Prostate gland (tissue), 2 donors: ENCODE measurements around the gene RAB9B. TPM values are rescaled to one million over a fixed set of nuclear protein-coding genes. Genes with fewer than 3 reads are reported as not detected.
A peak's percentile ranks its signal among the peaks of the same experiment; 100 is the strongest.

ENCODE experiments used
- DNase-seq: peaks from one replicate; pipeline ENCODE4 v3.0.0-alpha.2; 2019; ENCODE audit warnings: low spot score
- H3K27ac ChIP-seq, 2 donors: fragments of 200-600 bp; sonication (generic); 2 replicates each; pipeline ENCODE4 v1.5.1; 2017 to 2019
- H3K27me3 ChIP-seq: fragments of 200-600 bp; sonication (generic); replicated peaks from 2 replicates; pipeline ENCODE4 v1.5.1; 2019; ENCODE audit not compliant: insufficient read depth
- H3K36me3 ChIP-seq, 2 donors: fragments of 200-600 bp; sonication (generic); 1 replicate in 1 of 2; 2 replicates in 1 of 2; pipeline versions ENCODE4 v1.5.1 to v1.8.1; 2017 to 2019
- H3K4me1 ChIP-seq: fragments of 200-600 bp; sonication (generic); replicated peaks from 2 replicates; pipeline ENCODE4 v1.5.1; 2019
- H3K4me3 ChIP-seq, 2 donors: fragments of 200-600 bp; sonication (generic); 2 replicates each; pipeline ENCODE4 v1.5.1; 2017 to 2019
- H3K9me3 ChIP-seq: fragments of 200-600 bp; sonication (generic); 2 replicates; pipeline ENCODE4 v1.5.1; 2017
- POLR2A ChIP-seq: fragments of 450-650 bp; IDR thresholded peaks from one replicate; pipeline ENCODE4 v1.6.1; 2016; ENCODE audit warnings: antibody characterized with exemption, mild to moderate bottlenecking
- POLR2AphosphoS5 ChIP-seq: sonication (generic); formaldehyde crosslinking; IDR thresholded peaks from one replicate; pipeline ENCODE4 v1.6.1; 2017; ENCODE audit warnings: antibody characterized with exemption
- WGBS: methylation state at CpG from one replicate; pipeline ENCODE4 v1.1.5; 2018; 5-methylcytosine and 5-hydroxymethylcytosine counted together
- intact Hi-C: fragments of 100-400 bp; cut with DNase I; formaldehyde crosslinking; loops from one replicate; pipeline ENCODE4 v1.14.2; 2022
- total RNA-seq, 2 donors: library from RNA; depleted of rRNA; stranded (reverse); fragments of >200 nt; gene quantifications; one replicate each; pipeline ENCODE4 v1.1.0, GENCODE V29; 2016
- TF ChIP-seq, protein P1 (sequence below), 4 experiments: fragments of 200-600 bp in 2 of 4; fragments of 450-650 bp in 2 of 4; sonication (generic) in 2 of 4; IDR thresholded peaks; 1 replicate in 3 of 4; 2 replicates in 1 of 4; pipeline ENCODE4 v1.5.1; 2016 to 2019; ENCODE audit warnings: antibody characterized with exemption in 4 of 4, mild to moderate bottlenecking in 2 of 4, moderate library complexity in 2 of 4

The RAB9B gene, protein sequence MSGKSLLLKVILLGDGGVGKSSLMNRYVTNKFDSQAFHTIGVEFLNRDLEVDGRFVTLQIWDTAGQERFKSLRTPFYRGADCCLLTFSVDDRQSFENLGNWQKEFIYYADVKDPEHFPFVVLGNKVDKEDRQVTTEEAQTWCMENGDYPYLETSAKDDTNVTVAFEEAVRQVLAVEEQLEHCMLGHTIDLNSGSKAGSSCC
- total RNA-seq, result 1 to 10 TPM; 2.8 to 4.5 TPM

DNA sequence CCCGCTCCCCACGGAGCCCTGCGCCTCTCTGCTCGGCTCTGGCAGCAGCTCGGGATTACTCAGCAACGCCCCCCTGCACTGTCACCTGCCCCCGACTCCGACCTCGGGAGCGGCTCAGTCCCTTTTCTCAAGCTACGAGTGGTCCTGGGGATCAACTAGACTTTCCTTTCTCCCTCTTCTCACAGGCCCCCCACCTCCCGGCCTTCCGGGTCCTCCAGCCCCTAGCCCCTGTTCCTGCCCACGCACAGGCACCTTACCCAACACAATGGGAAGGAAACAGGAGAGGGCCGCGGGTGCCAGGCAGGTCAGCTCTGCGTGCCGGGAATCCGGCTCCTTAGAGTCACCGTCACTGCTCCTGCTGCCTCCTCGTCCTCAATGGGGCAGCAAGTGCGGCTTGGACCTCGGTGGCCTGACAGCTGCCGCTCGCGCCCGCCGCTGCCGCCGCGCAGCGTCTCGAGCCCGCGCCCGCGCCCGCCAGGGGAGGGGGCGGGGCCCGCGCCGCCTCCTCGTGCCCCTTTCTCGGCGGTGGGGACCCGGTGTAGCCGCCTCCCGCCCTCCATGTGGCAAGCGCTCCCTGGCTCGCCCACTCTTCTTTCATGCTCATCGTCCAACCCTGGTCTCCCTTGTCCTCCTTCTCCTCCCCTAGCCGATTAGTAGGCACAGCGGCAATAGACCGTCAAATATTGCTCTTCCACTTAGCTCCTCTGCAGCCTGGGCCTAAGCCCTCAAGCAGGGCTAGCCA, at the start of gene RAB9B:
RAB9B (minus strand) TSS at position 455 of the 742 bp plus-strand sequence. CDS start 6,473 bp downstream, outside the sequence.
- TF ChIP-seq POLR2AphosphoS5, result no peak
- TF ChIP-seq, protein P1, sequence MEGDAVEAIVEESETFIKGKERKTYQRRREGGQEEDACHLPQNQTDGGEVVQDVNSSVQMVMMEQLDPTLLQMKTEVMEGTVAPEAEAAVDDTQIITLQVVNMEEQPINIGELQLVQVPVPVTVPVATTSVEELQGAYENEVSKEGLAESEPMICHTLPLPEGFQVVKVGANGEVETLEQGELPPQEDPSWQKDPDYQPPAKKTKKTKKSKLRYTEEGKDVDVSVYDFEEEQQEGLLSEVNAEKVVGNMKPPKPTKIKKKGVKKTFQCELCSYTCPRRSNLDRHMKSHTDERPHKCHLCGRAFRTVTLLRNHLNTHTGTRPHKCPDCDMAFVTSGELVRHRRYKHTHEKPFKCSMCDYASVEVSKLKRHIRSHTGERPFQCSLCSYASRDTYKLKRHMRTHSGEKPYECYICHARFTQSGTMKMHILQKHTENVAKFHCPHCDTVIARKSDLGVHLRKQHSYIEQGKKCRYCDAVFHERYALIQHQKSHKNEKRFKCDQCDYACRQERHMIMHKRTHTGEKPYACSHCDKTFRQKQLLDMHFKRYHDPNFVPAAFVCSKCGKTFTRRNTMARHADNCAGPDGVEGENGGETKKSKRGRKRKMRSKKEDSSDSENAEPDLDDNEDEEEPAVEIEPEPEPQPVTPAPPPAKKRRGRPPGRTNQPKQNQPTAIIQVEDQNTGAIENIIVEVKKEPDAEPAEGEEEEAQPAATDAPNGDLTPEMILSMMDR (IDR thresholded peaks at IDR 0.05), result no peak
- no peaks in the 10 kb centered on the region for H3K9me3 ChIP-seq
- no peaks in the 10 kb centered on the region for H3K36me3 ChIP-seq
- peak within 1 kb of the TSS; percentile 48 to 50 for H3K4me3 ChIP-seq
- DNase-seq, result peak; percentile 47
- H3K27me3 ChIP-seq, result no peaks in the 10 kb centered on the region
- WGBS, result 0% methylated on average over 32 of the region's 54 CpGs
- peak within 1 kb of the TSS; percentile 69 to 72 for H3K27ac ChIP-seq
- intact Hi-C loops, result no loop called here
- no peaks in the 10 kb centered on the region for H3K4me1 ChIP-seq

DNA sequence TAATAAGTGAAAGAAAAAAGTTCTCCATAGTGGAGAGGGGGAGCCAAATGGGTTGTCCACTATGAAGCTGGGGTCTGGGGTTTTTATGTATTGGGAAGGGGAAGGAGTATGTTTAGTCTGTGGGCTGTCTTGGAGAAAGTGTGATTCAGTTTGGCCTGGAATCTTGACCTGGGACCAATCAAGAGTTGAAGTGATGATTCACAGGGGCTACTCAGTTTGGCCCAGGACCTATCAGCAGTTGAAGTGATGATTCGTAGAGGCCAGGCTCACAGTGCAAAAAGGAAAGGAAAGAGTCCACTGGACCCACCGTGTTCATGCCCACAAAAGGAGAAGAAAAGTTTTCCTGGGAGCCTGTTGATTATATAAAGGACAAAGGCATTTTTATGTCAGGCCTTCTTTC, 47.3 kb upstream of the RAB9B start:
- H3K9me3 ChIP-seq, result no peaks in the 10 kb centered on the region
- WGBS, result 90% methylated on average over 2 of the region's 2 CpGs
- intact Hi-C loops, result no loop called here
- no peaks in the 10 kb centered on the region for H3K27me3 ChIP-seq
- H3K36me3 ChIP-seq, result no peaks in the 10 kb centered on the region
- no peak for DNase-seq
- TF ChIP-seq POLR2A (no peak), POLR2AphosphoS5 (no peak)
- TF ChIP-seq, protein P1 (IDR thresholded peaks at IDR 0.05), result no peak
- no peak overlapping the region for H3K4me3 ChIP-seq
- no peaks in the 10 kb centered on the region for H3K4me1 ChIP-seq
- H3K27ac ChIP-seq, result no peak overlapping the region

DNA sequence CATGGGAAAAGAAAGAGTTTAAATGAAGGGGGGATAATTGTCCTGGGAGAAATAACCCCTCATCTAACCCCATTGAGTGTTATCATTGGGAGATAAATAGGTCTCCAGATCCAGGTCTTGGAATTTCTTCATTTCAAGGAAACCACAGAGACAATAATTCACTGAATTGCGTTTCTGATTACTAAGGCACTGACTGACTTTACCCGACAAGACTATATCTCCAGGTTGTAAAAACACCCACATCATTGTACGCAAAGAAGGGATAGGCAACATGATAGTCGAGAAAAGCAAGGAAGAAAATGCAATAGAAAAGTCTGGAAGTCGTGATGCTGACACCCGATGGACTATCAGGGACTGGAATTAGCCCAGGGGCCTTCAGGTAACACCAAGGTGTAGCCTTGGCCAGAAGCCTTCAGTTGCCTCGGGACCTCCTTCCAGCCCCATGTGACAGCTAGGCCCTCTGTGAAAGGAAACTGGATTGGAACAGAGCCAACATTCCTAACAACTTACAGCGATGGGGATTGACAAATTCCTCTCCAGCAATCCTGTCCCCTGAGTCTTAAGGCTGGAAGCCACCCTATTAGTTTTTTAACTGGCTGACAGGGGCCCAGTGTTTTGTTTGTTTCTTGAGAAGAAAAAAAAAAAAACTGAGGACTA, 46.5 kb upstream of the RAB9B start:
- H3K9me3 ChIP-seq, result no peaks in the 10 kb centered on the region
- intact Hi-C loops, result no loop called here
- no peak overlapping the region for H3K4me3 ChIP-seq
- no peak overlapping the region for H3K27ac ChIP-seq
- TF ChIP-seq, protein P1 (IDR thresholded peaks at IDR 0.05), result no peak
- TF ChIP-seq POLR2A (no peak), POLR2AphosphoS5 (no peak)
- 59% methylated on average over 8 of the region's 8 CpGs for WGBS
- H3K27me3 ChIP-seq, result no peaks in the 10 kb centered on the region
- no peaks in the 10 kb centered on the region for H3K36me3 ChIP-seq
- H3K4me1 ChIP-seq, result no peaks in the 10 kb centered on the region
- DNase-seq, result no peak

DNA sequence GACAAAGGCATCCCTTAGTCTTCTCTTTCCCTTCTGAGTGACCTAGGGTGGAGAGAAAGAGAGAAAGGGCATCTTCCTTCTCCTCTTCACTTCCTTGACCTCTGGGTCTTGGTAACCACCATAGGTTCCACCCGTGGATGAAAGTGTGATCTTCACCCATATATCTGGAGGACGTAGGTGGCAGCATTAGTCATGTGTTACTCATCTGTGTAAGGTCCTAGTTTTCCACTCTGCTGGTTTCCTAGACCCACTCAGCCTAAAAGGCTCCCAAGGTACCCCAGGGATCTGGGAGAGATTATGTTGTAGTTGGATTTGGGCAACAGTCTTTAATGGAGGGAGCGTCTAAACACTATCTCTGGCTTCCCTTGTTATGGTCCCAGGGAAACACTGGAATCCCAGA, 45.5 kb upstream of the RAB9B start:
- Histone ChIP-seq H3K4me1 (no peaks in the 10 kb centered on the region), H3K36me3 (no peaks in the 10 kb centered on the region), H3K4me3 (no peak overlapping the region), H3K27ac (no peak overlapping the region), H3K9me3 (no peaks in the 10 kb centered on the region), H3K27me3 (no peaks in the 10 kb centered on the region)
- 98% methylated on average over 3 of the region's 3 CpGs for whole genome bisulfite sequencing
- no peak for DNase-seq
- TF ChIP-seq POLR2AphosphoS5 (no peak), POLR2A (no peak)
- TF ChIP-seq, protein P1 (IDR thresholded peaks at IDR 0.05), result no peak
- intact Hi-C loops, result no loop called here
